Mucosa of gallbladder (tissue), 1 donor: ENCODE data around the gene CPEB2. TPM values are rescaled to one million over a fixed set of nuclear protein-coding genes. Genes with fewer than 3 reads are reported as not detected.
"Not testable (repeated sequence)": the region's sequence is repeated elsewhere in the genome, so short reads cannot be mapped to it uniquely, and the experiment has no call there.

Experiments
- DNase-seq: peaks from one replicate; pipeline ENCODE4 v3.0.0-alpha.2; 2020; ENCODE audit warnings: low spot score
- total RNA-seq: library from RNA; stranded (reverse); gene quantifications from one replicate; pipeline ENCODE4 v1.2.1, GENCODE V29; 2021
- donor health status: DM: no; HTN: no; CAD: no.

Gene CPEB2
- total RNA-seq, 1 donor from 2014 or later: 32.4 TPM

- no peak for DNase-seq
These were observed 41.6 kb downstream of the CPEB2 start for GRCh38 chr4:15043922-15044321.

- DNase-seq: no peak
These were observed 52.3 kb downstream of the CPEB2 start for GRCh38 chr4:15054541-15054940.

- DNase-seq: no peak
These were observed 57.9 kb downstream of the CPEB2 start for GRCh38 chr4:15060213-15060612.

- DNase-seq: no peak
These were observed 61.1 kb downstream of the CPEB2 start for GRCh38 chr4:15063341-15063740.

GRCh38 chr4:15065516-15065915 is 63.2 kb downstream of the CPEB2 start:
- no peak for DNase-seq

- no peak for DNase-seq
These were observed 63.9 kb downstream of the CPEB2 start for GRCh38 chr4:15066140-15066539.

- DNase-seq: no peak
These were observed 66.0 kb downstream of the CPEB2 start for GRCh38 chr4:15068298-15068697.

- DNase-seq: no peak
These were observed 73.6 kb downstream of the CPEB2 start for GRCh38 chr4:15075875-15076274.

GRCh38 chr4:15077969-15078368 is 75.7 kb downstream of the CPEB2 start:
- no peak for DNase-seq

GRCh38 chr4:15078682-15079642 is 76.7 kb downstream of the CPEB2 start:
- DNase-seq: no peak

GRCh38 chr4:15084780-15085179 is 82.5 kb downstream of the CPEB2 start:
- no peak for DNase-seq

GRCh38 chr4:15085762-15086161 is 83.5 kb downstream of the CPEB2 start:
- not testable (repeated sequence) for DNase-seq

GRCh38 chr4:15086259-15086658 is 84.0 kb downstream of the CPEB2 start:
- not testable (repeated sequence) for DNase-seq

- DNase-seq: no peak
These were observed 86.2 kb downstream of the CPEB2 start for GRCh38 chr4:15088394-15089035.

GRCh38 chr4:15089979-15090378 is 87.7 kb downstream of the CPEB2 start:
- DNase-seq: no peak

- no peak for DNase-seq
These were observed 98.1 kb downstream of the CPEB2 start for GRCh38 chr4:15100380-15100779.

GRCh38 chr4:15100994-15101695 is 98.9 kb downstream of the CPEB2 start:
- no peak for DNase-seq

- no peak for DNase-seq
These were observed 102.5 kb downstream of the CPEB2 start for GRCh38 chr4:15104825-15105224.

- no peak for DNase-seq
These were observed 104.1 kb downstream of the CPEB2 start for GRCh38 chr4:15106399-15106798.

- no peak for DNase-seq
These were observed 107.3 kb downstream of the CPEB2 start for GRCh38 chr4:15109600-15109999.

GRCh38 chr4:15110120-15110571 is 107.9 kb downstream of the CPEB2 start:
- no peak for DNase-seq

GRCh38 chr4:15116509-15117079 is 114.3 kb downstream of the CPEB2 start:
- DNase-seq: no peak
